Measurements from ENCODE around the gene NOCT.
A peak's percentile ranks its signal among the peaks of the same experiment; 100 is the strongest.

The NOCT gene

DNA sequence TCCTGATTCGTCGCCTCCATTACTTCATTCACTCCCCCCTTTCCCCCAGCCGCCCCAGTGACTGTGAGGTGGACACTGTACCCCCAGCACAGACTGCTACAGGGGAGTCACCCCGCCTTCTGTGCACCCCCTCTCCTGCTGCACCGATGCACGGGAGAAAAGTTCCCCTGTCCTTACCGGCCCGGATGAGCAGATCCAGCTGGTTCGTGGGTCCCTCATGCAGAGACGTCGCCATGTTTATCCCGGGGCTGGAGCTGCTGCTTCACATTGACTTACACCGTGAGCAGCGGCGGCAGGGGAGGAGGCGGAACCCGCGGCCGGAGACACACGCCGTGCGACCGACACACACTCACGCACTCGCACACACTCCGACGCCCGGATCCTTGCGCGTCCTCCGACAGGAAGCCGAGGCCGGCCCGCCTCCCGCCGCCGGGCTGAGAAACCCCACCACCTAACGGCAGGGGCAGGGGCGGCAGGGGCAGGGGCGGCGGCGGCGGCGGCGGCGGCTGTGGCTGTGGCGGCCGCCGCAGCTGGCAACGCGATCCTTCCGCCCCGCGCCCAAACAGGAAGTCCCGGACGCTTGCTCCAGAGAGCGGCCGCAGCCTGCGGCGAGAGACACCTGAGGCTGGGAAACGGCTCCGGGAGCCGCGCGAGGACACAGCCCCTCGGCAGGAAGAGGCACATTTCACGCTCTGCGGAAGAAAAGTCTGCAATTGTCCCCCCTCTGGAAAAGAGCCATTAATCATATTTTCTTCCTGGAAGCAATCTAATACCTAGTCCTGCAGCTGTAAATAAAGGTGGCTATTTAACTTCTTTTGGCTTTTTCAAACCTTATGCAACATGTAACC, 68.6 kb downstream of the NOCT start:
- no peaks in the 10 kb centered on the region for H3K79me1 ChIP-seq (ENCODE audit: low read depth, low read length)
- H3K4ac ChIP-seq (ENCODE audit: low read length), result peak overlapping the region; percentile 97
- peak overlapping the region; percentile 99 for H3K9ac ChIP-seq (ENCODE audit: low read depth, low read length, poor library complexity)
- peak overlapping the region; percentile 78 for H3K4me2 ChIP-seq (ENCODE audit: insufficient read depth, low read length, poor library complexity, severe bottlenecking)
- H3K36me3 ChIP-seq (replicated peaks in 1 of 2; ENCODE audit: control insufficient read depth in 2 of 2, insufficient read depth in 2 of 2, low read length in 2 of 2), result peaks cover 0 to 10% of the 10 kb centered on the region in 2 donors
- H3K4me3 ChIP-seq (ENCODE audit: low read length in 2 of 2), result peak overlapping the region; percentile 83 to 88
- peak overlapping the region; percentile 99 for H3K18ac ChIP-seq (ENCODE audit: low read length)
- peaks cover 4 to 18% of the 10 kb centered on the region in 2 donors for H3K4me1 ChIP-seq (ENCODE audit: control insufficient read depth in 2 of 2, insufficient read depth in 1 of 2, low read depth in 1 of 2, low read length in 2 of 2)
- H3K27ac ChIP-seq (replicated peaks; ENCODE audit: low read length), result peak overlapping the region; percentile 94
- no CpG with 5 or more reads among the region's 68 CpGs for WGBS, 2 donors (ENCODE audit: extremely low coverage in 2 of 2, insufficient read length in 2 of 2, insufficient replicate concordance in 1 of 2)
- peak overlapping the region; percentile 63 for H2AK5ac ChIP-seq (ENCODE audit: low read depth, low read length)
- peak overlapping the region; percentile 43 for H4K8ac ChIP-seq (ENCODE audit: low read depth, low read length)
- H4K91ac ChIP-seq (ENCODE audit: low read depth, low read length, poor library complexity), result no peak overlapping the region
- no peak overlapping the region for H2BK120ac ChIP-seq (ENCODE audit: low read depth, low read length)
- H3K27me3 ChIP-seq (ENCODE audit: control insufficient read depth in 3 of 3, insufficient read depth in 3 of 3, low read depth in 1 of 3, low read length in 3 of 3), result no peaks in the 10 kb centered on the region
- peak overlapping the region; percentile 96 for H3K23ac ChIP-seq (ENCODE audit: low read depth, low read length, poor library complexity)
- peak overlapping the region; percentile 88 for H2AFZ ChIP-seq (ENCODE audit: low read length)
- H3K14ac ChIP-seq (ENCODE audit: low read length), result peak overlapping the region; percentile 100
- H2BK12ac ChIP-seq (ENCODE audit: low read length), result no peak overlapping the region
- H3K9me3 ChIP-seq (replicated peaks in 1 of 2; ENCODE audit: control insufficient read depth in 2 of 2, insufficient read depth in 1 of 2, low read depth in 1 of 2, low read length in 2 of 2), result no peaks in the 10 kb centered on the region
- peak overlapping the region; percentile 94 for H2BK15ac ChIP-seq (ENCODE audit: low read length)
- H2BK5ac ChIP-seq (ENCODE audit: low read length), result peak overlapping the region; percentile 90
- DNase-seq (ENCODE audit: low spot score), result peak; percentile 87

DNA sequence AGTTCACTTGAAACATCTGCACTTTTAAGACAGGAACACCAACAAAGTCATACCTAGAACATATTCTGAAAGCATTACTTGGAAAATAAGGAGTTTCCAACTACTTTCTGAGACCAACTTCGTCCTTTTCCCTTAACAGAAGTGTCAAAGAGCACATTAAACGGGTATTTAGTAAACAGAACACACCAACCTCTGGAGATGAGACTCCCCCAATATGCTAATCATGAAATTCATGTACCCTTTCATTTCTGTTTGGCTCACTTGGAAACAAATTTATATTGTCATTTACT, 69.2 kb downstream of the NOCT start:
- Histone ChIP-seq H3K36me3 (replicated peaks in 1 of 2; ENCODE audit: control insufficient read depth in 2 of 2, insufficient read depth in 2 of 2, low read length in 2 of 2) (peaks cover 0 to 10% of the 10 kb centered on the region in 2 donors), H2BK15ac (ENCODE audit: low read length) (no peak overlapping the region), H3K4me1 (ENCODE audit: control insufficient read depth in 2 of 2, insufficient read depth in 1 of 2, low read depth in 1 of 2, low read length in 2 of 2) (peaks cover 4 to 18% of the 10 kb centered on the region in 2 donors), H4K8ac (ENCODE audit: low read depth, low read length) (no peak overlapping the region), H4K91ac (ENCODE audit: low read depth, low read length, poor library complexity) (no peak overlapping the region), H3K4me3 (ENCODE audit: low read length in 2 of 2) (peak overlapping the region; percentile 83 to 88), H3K18ac (ENCODE audit: low read length) (no peak overlapping the region), H2BK12ac (ENCODE audit: low read length) (no peak overlapping the region), H3K79me1 (ENCODE audit: low read depth, low read length) (no peaks in the 10 kb centered on the region), H2BK5ac (ENCODE audit: low read length) (no peak overlapping the region), H3K9ac (ENCODE audit: low read depth, low read length, poor library complexity) (no peak overlapping the region), H3K9me3 (replicated peaks in 1 of 2; ENCODE audit: control insufficient read depth in 2 of 2, insufficient read depth in 1 of 2, low read depth in 1 of 2, low read length in 2 of 2) (no peaks in the 10 kb centered on the region), H2BK120ac (ENCODE audit: low read depth, low read length) (no peak overlapping the region), H3K4ac (ENCODE audit: low read length) (no peak overlapping the region), H3K14ac (ENCODE audit: low read length) (no peak overlapping the region), H3K4me2 (ENCODE audit: insufficient read depth, low read length, poor library complexity, severe bottlenecking) (peak overlapping the region; percentile 64), H2AK5ac (ENCODE audit: low read depth, low read length) (no peak overlapping the region), H3K23ac (ENCODE audit: low read depth, low read length, poor library complexity) (no peak overlapping the region), H2AFZ (ENCODE audit: low read length) (peak overlapping the region; percentile 88), H3K27ac (replicated peaks; ENCODE audit: low read length) (peak overlapping the region; percentile 94), H3K27me3 (ENCODE audit: control insufficient read depth in 3 of 3, insufficient read depth in 3 of 3, low read depth in 1 of 3, low read length in 3 of 3) (no peaks in the 10 kb centered on the region)
- DNase-seq (ENCODE audit: low spot score), result no peak
- WGBS, 2 donors (ENCODE audit: extremely low coverage in 2 of 2, insufficient read length in 2 of 2, insufficient replicate concordance in 1 of 2), result no CpG with 5 or more reads among the region's 2 CpGs

DNA sequence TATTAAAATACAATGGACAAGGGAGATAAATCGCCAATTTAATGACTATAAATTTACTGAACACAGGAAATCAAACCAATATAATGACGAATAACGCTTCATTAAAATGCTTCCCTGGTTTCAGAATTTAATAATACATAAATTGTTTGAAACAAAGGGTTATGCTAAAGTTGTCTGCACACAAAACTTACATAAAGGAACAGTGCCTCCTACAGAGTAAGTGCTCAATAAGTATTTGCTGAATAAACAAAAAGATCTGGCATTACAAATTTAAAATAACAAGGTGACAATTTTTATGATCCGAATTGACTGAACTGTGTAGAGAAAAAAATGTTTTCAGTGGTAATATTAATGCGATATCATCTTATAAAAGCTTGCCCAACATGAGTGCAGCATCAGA, 69.6 kb downstream of the NOCT start:
- no peak overlapping the region for H4K8ac ChIP-seq (ENCODE audit: low read depth, low read length)
- H3K27ac ChIP-seq (replicated peaks; ENCODE audit: low read length), result no peak overlapping the region
- peaks cover 4 to 18% of the 10 kb centered on the region in 2 donors for H3K4me1 ChIP-seq (ENCODE audit: control insufficient read depth in 2 of 2, insufficient read depth in 1 of 2, low read depth in 1 of 2, low read length in 2 of 2)
- H3K23ac ChIP-seq (ENCODE audit: low read depth, low read length, poor library complexity), result no peak overlapping the region
- no peak overlapping the region for H3K4me2 ChIP-seq (ENCODE audit: insufficient read depth, low read length, poor library complexity, severe bottlenecking)
- H3K27me3 ChIP-seq (ENCODE audit: control insufficient read depth in 3 of 3, insufficient read depth in 3 of 3, low read depth in 1 of 3, low read length in 3 of 3), result no peaks in the 10 kb centered on the region
- H3K79me1 ChIP-seq (ENCODE audit: low read depth, low read length), result no peaks in the 10 kb centered on the region
- H3K9me3 ChIP-seq (replicated peaks in 1 of 2; ENCODE audit: control insufficient read depth in 2 of 2, insufficient read depth in 1 of 2, low read depth in 1 of 2, low read length in 2 of 2), result no peaks in the 10 kb centered on the region
- H3K36me3 ChIP-seq (replicated peaks in 1 of 2; ENCODE audit: control insufficient read depth in 2 of 2, insufficient read depth in 2 of 2, low read length in 2 of 2), result peaks cover 0 to 12% of the 10 kb centered on the region in 2 donors
- H2BK15ac ChIP-seq (ENCODE audit: low read length), result no peak overlapping the region
- no peak overlapping the region for H2BK12ac ChIP-seq (ENCODE audit: low read length)
- H3K9ac ChIP-seq (ENCODE audit: low read depth, low read length, poor library complexity), result no peak overlapping the region
- no peak overlapping the region for H4K91ac ChIP-seq (ENCODE audit: low read depth, low read length, poor library complexity)
- H2AFZ ChIP-seq (ENCODE audit: low read length), result no peak overlapping the region
- no peak overlapping the region for H3K4ac ChIP-seq (ENCODE audit: low read length)
- WGBS, 2 donors (ENCODE audit: extremely low coverage in 2 of 2, insufficient read length in 2 of 2, insufficient replicate concordance in 1 of 2), result no CpG with 5 or more reads among the region's 5 CpGs
- H2BK5ac ChIP-seq (ENCODE audit: low read length), result no peak overlapping the region
- H2AK5ac ChIP-seq (ENCODE audit: low read depth, low read length), result no peak overlapping the region
- H3K18ac ChIP-seq (ENCODE audit: low read length), result no peak overlapping the region
- H3K4me3 ChIP-seq (ENCODE audit: low read length in 2 of 2), result peak overlapping the region in 1 of 2 donors; percentile 88
- no peak overlapping the region for H3K14ac ChIP-seq (ENCODE audit: low read length)
- no peak for DNase-seq (ENCODE audit: low spot score)
- no peak overlapping the region for H2BK120ac ChIP-seq (ENCODE audit: low read depth, low read length)

DNA sequence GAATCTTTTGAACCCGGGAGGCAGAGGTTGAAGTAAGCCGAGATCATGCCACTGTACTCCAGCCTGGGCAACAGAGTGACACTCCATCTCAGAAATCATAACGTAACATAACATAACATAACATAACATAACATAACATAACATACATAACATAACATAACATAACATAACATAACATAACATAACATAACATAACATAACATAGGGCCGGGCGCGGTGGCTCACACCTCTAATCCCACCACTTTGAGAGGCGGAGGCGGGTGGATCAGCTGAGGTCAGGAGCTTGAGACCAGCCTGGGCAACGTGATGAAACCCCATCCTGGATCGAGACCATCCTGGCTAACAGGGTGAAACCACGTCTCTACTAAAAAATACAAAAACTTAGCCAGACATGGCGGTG, 76.7 kb downstream of the NOCT start:
- no peak overlapping the region for H3K27ac ChIP-seq (replicated peaks; ENCODE audit: low read length)
- no peak overlapping the region for H3K23ac ChIP-seq (ENCODE audit: low read depth, low read length, poor library complexity)
- peaks cover 2% of the 10 kb centered on the region for H3K79me1 ChIP-seq (ENCODE audit: low read depth, low read length)
- H3K9me3 ChIP-seq (replicated peaks in 1 of 2; ENCODE audit: control insufficient read depth in 2 of 2, insufficient read depth in 1 of 2, low read depth in 1 of 2, low read length in 2 of 2), result no peaks in the 10 kb centered on the region
- no peak overlapping the region for H2BK15ac ChIP-seq (ENCODE audit: low read length)
- no peaks in the 10 kb centered on the region for H3K27me3 ChIP-seq (ENCODE audit: control insufficient read depth in 3 of 3, insufficient read depth in 3 of 3, low read depth in 1 of 3, low read length in 3 of 3)
- no peak overlapping the region for H3K4ac ChIP-seq (ENCODE audit: low read length)
- H2AFZ ChIP-seq (ENCODE audit: low read length), result no peak overlapping the region
- H4K8ac ChIP-seq (ENCODE audit: low read depth, low read length), result no peak overlapping the region
- peaks cover 0 to 22% of the 10 kb centered on the region in 2 donors for H3K36me3 ChIP-seq (replicated peaks in 1 of 2; ENCODE audit: control insufficient read depth in 2 of 2, insufficient read depth in 2 of 2, low read length in 2 of 2)
- no peak overlapping the region for H2BK120ac ChIP-seq (ENCODE audit: low read depth, low read length)
- H2BK5ac ChIP-seq (ENCODE audit: low read length), result no peak overlapping the region
- no peak for DNase-seq (ENCODE audit: low spot score)
- no peak overlapping the region for H4K91ac ChIP-seq (ENCODE audit: low read depth, low read length, poor library complexity)
- WGBS, 2 donors (ENCODE audit: extremely low coverage in 2 of 2, insufficient read length in 2 of 2, insufficient replicate concordance in 1 of 2), result no CpG with 5 or more reads among the region's 12 CpGs
- H3K4me1 ChIP-seq (ENCODE audit: control insufficient read depth in 2 of 2, insufficient read depth in 1 of 2, low read depth in 1 of 2, low read length in 2 of 2), result no peaks in the 10 kb centered on the region
- H2BK12ac ChIP-seq (ENCODE audit: low read length), result no peak overlapping the region
- H3K9ac ChIP-seq (ENCODE audit: low read depth, low read length, poor library complexity), result no peak overlapping the region
- H2AK5ac ChIP-seq (ENCODE audit: low read depth, low read length), result no peak overlapping the region
- no peak overlapping the region for H3K18ac ChIP-seq (ENCODE audit: low read length)
- no peak overlapping the region for H3K14ac ChIP-seq (ENCODE audit: low read length)
- H3K4me2 ChIP-seq (ENCODE audit: insufficient read depth, low read length, poor library complexity, severe bottlenecking), result no peak overlapping the region
- no peak overlapping the region for H3K4me3 ChIP-seq (ENCODE audit: low read length in 2 of 2)

Data from neuronal stem cell (in vitro differentiated cells).